ENCODE results near the gene UBE2N. TPM values are rescaled to one million over a fixed set of nuclear protein-coding genes. Genes with fewer than 3 reads are reported as not detected.

UBE2N gene, protein sequence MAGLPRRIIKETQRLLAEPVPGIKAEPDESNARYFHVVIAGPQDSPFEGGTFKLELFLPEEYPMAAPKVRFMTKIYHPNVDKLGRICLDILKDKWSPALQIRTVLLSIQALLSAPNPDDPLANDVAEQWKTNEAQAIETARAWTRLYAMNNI
- total RNA-seq: 49.7 and 129 TPM in 2 replicates

DNA sequence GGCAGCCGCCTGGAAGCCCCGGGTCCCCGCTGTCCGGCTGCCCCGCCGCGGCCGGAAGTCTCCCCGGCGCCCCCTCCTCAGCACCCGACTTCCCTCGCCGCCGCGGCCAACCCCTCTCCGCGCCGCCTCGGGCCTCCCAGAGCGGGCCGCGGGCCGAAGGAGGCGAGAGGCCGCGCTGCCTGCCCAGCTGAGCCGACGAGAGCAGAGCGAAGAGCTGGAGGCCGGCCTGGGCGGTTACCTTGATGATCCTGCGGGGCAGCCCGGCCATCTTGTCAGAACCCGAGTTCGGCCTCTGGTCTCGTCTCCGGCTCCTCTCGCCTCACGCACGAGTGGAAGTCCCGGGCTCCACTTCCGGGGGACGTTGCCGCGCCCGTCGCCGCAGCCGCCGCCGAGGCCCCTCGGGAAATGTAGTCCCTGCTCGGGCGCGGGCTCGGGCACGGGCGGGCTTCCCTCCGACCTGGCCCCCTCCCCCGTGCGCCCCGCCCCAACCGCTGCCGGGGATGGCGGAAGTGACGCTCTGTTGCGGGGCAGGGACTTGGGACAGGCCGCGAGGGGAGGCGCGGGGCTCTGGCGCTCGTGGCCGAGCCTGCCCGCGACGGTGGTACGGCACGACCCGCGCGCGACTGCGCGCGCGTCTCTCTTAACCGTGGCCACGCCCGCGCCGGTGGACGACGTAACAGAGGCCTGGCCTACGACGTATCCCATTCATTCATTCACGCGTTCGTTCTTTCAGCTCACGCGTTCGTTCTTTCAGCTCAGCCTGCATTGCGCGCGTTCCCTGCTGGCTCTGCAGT, at the start of gene UBE2N:
UBE2N (minus strand) TSS at position 331 of the 794 bp plus-strand sequence; CDS start at position 268, 63 bp downstream.

DNA sequence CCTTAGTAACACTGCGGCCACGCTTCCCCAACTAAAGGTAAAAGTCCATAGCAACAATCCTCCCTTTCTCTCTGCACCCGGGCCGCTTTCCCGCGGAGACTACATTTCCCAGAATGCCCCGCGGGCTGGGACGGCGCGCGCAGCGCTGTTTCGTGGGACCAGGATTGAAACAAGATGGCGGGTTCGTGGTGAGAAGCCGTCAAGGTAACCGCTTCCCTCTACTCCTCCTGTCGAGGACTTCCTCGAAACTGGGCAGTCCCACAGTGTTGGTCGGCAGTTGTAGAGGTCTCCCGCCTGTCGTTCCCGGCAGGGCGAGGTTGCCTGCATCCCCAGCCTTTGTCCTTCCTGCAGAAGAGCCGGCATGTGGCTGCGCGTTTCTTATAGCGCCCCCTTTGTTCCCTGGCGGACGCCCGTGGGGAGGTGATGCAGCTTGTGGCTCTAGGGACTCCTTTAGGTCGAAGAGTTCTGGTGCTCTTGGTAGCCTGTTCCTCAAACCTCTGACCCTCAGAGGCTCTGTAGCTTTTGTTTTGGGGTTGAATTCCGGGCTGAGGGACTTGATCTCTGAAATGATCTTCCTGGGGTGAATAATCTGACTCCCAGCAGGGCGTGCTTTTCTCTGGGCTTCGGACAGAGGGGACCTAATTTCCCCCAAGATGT, 25.7 kb upstream of the UBE2N start, which contains the start of gene MRPL42:
MRPL42 (plus strand) TSS at position 164 of the 657 bp plus-strand sequence. CDS start 1,772 bp downstream, outside the sequence.

DNA sequence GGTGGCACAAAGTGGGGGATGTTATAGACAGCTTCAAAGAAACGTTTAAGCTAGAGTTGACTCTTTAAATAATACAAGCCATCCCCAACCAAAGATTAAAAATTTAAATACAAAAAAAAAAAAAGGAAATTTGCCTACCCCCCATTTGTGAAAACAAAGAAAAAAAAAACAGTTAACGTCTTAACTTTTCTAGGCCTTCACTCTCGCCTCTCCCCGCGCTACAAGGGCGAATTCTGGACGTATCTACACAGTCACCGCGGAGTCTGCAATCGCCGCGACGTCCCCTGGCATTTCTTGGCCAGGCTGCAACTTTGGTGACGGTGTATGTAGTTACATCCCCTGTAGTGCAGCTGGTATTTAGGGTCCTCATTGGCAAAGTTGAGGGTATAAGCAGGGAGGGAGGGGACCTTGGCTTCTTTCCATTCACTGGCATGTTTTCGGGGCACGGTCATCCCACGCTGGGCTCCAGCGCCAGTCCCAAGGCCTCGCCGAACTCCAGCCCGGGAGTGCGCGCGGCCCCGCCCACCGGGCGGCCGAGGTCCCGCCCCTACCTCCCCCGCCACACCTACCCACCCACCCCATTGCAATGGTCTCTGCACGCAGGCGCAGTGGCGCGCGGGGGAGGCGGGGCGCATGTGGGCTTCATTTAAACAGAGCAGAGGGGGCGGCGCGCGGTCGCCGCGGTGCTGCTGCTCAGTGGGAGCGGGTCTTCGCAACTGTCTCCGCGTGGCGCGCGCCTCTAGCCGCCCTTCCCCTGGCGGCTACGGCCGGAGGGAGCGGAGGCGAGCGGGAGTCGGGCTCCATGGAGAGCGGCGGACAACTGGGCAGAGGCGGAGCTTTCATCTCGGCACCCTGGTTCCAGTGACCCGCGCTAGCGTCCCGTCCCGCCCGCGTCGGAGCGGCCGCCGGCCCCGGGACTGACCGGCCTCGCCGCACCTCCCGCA, 64.2 kb downstream of the UBE2N start, which contains the start of gene NUDT4:
NUDT4 (plus strand) TSS at position 674 of the 944 bp plus-strand sequence. CDS start 398 bp downstream, outside the sequence.

Small RNAs within 50 kb of the gene (small RNA-seq; reads per million reads assigned to genes)
- gene RF00019 (ENCODE audit: low replicate concordance): not detected

Other genes starting within 250 kb of the UBE2N start
- 87.3 and 120 TPM in 2 replicates for gene NUDT4, start 64.0 kb downstream of the UBE2N start, total RNA-seq
- gene MRPL42, start 25.6 kb upstream of the UBE2N start, total RNA-seq: 30.4 and 74.0 TPM in 2 replicates
- gene SOCS2, start 130.7 kb upstream of the UBE2N start, total RNA-seq: 21.4 and 45.8 TPM in 2 replicates
- 7.4 and 17.2 TPM in 2 replicates for gene CRADD, start 235.4 kb upstream of the UBE2N start, total RNA-seq

Data from placental pericyte (primary cell).